Daoy (cell line): Measurements from ENCODE around the gene CDHR3. TPM values are rescaled to one million over a fixed set of nuclear protein-coding genes. Genes with fewer than 3 reads are reported as not detected.
A peak's percentile ranks its signal among the peaks of the same experiment; 100 is the strongest.
"Not testable (repeated sequence)": the region's sequence is repeated elsewhere in the genome, so short reads cannot be mapped to it uniquely, and the experiment has no call there.

Experiments
- DNase-seq: peaks from one replicate; pipeline ENCODE4 v3.0.0-alpha.2; 2015; ENCODE audit warnings: low read depth
- total RNA-seq: library from RNA; depleted of rRNA; stranded (reverse); fragments of >200 nt; shearing (Covaris generic); gene quantifications from 2 replicates; pipeline ENCODE4 v1.2.3, GENCODE V29; 2014; rRNA removed

The CDHR3 gene
- 0.18 and 0.74 TPM in 2 replicates for total RNA-seq

GRCh38 chr7:105963038-105963667 lies at the start of gene CDHR3:
Gene CDHR3 (plus strand): TSS chr7:105963264. CDS start chr7:105963319, 55 bp downstream.
- peak; percentile 47 for DNase-seq

- no peak for DNase-seq
Observed at GRCh38 chr7:105913947-105914346, 49.1 kb upstream of the CDHR3 start.

- DNase-seq = no peak
Observed at GRCh38 chr7:105916603-105917002, 46.5 kb upstream of the CDHR3 start.

GRCh38 chr7:105917659-105918058 lies 45.4 kb upstream of the CDHR3 start:
- no peak for DNase-seq

- no peak for DNase-seq
Observed at GRCh38 chr7:105920766-105921165, 42.3 kb upstream of the CDHR3 start.

GRCh38 chr7:105924945-105925344 lies 38.1 kb upstream of the CDHR3 start:
- no peak for DNase-seq

GRCh38 chr7:105926131-105926530 lies 36.9 kb upstream of the CDHR3 start:
- DNase-seq = no peak

GRCh38 chr7:105931179-105931578 lies 31.9 kb upstream of the CDHR3 start:
- DNase-seq = no peak

GRCh38 chr7:105932835-105933477 lies 30.1 kb upstream of the CDHR3 start:
- peak; percentile 79 for DNase-seq

- peak; percentile 53 for DNase-seq
Observed at GRCh38 chr7:105934572-105935185, 28.4 kb upstream of the CDHR3 start.

GRCh38 chr7:105935250-105935649 lies 27.8 kb upstream of the CDHR3 start:
- DNase-seq = no peak

- DNase-seq = no peak
Observed at GRCh38 chr7:105937411-105937810, 25.7 kb upstream of the CDHR3 start.

GRCh38 chr7:105940109-105940508 lies 23.0 kb upstream of the CDHR3 start:
- DNase-seq = no peak

GRCh38 chr7:105941596-105941995 lies 21.5 kb upstream of the CDHR3 start:
- no peak for DNase-seq

- DNase-seq = no peak
Observed at GRCh38 chr7:105943486-105943885, 19.6 kb upstream of the CDHR3 start.

GRCh38 chr7:105945848-105946247 lies 17.2 kb upstream of the CDHR3 start:
- DNase-seq = no peak

- no peak for DNase-seq
Observed at GRCh38 chr7:105951597-105951996, 11.5 kb upstream of the CDHR3 start.

- DNase-seq = no peak
Observed at GRCh38 chr7:105952917-105953595, 10.0 kb upstream of the CDHR3 start.

- DNase-seq = no peak
Observed at GRCh38 chr7:105954711-105955110, 8.4 kb upstream of the CDHR3 start.

GRCh38 chr7:105955651-105956466 lies 7.2 kb upstream of the CDHR3 start:
- DNase-seq = not testable (repeated sequence)

GRCh38 chr7:105958012-105958411 lies 5.1 kb upstream of the CDHR3 start:
- no peak for DNase-seq

- no peak for DNase-seq
Observed at GRCh38 chr7:105962353-105962752, 711 bp upstream of the CDHR3 start.
